ENCODE data around the gene RNF220.

DNA sequence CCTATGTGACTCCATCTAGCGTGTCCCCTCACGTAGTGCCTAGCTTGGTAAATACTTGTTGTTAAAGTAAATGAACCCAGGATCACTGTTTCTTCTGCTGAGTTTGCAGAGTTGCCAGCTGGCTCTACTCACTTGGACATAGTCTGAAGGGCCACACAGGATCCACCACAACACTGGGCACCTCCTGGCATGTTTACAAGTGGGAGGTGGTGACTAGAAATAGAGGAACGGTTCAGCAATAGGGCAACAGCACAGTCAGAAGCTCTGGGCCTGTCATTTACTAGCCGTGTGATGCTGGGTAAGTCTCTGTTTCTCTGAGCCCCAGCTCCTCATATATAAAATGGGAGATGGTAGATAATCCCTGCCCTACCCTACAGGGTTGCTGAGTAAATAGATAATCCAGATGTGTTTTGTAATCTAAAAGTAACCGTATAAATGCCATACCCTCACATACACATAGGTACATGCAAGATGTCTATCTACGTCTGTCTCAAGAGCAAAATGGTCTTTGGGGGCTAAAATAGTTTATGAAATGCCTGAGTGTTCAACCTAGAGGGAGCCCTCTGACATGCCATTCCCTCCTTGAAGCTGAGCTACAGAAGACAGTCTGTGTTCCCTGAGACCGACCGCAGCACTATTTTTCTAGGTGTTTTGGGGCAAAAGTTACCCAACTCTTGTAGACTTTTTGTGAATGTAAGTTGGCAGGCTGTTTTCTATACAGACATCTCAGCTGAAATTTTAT lies 20.5 kb downstream of the RNF220 start:
- TF ChIP-seq, protein P1, sequence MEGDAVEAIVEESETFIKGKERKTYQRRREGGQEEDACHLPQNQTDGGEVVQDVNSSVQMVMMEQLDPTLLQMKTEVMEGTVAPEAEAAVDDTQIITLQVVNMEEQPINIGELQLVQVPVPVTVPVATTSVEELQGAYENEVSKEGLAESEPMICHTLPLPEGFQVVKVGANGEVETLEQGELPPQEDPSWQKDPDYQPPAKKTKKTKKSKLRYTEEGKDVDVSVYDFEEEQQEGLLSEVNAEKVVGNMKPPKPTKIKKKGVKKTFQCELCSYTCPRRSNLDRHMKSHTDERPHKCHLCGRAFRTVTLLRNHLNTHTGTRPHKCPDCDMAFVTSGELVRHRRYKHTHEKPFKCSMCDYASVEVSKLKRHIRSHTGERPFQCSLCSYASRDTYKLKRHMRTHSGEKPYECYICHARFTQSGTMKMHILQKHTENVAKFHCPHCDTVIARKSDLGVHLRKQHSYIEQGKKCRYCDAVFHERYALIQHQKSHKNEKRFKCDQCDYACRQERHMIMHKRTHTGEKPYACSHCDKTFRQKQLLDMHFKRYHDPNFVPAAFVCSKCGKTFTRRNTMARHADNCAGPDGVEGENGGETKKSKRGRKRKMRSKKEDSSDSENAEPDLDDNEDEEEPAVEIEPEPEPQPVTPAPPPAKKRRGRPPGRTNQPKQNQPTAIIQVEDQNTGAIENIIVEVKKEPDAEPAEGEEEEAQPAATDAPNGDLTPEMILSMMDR (IDR thresholded peaks at IDR 0.05): no peak
- no peak for TF ChIP-seq POLR2A (IDR thresholded peaks at IDR 0.05)
